ENCODE results near the gene SNX12.

SNX12 gene

DNA sequence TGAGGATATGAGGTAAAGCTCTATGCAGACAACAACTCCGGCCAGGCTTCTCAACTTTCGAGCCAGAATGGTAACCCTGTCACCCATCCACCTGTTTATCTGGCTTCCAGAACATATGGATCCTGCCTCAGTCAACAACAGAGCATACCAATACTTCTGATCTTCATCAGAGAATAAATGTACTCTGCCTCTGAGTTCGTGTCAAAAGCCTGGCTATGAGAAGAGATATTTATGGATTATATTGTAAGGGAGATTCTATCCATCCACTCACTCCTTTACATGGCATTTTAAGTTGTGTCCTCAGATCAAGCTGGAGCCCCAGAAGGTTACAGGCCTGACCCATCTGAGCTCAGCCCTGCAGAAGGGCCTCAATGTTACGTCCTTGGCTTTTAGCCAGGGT is 17.8 kb upstream of the SNX12 start:
- no peak for DNase-seq

- no peak for DNase-seq
Measured at GRCh38 chrX:71082822-71083221, 14.7 kb upstream of the SNX12 start.

DNA sequence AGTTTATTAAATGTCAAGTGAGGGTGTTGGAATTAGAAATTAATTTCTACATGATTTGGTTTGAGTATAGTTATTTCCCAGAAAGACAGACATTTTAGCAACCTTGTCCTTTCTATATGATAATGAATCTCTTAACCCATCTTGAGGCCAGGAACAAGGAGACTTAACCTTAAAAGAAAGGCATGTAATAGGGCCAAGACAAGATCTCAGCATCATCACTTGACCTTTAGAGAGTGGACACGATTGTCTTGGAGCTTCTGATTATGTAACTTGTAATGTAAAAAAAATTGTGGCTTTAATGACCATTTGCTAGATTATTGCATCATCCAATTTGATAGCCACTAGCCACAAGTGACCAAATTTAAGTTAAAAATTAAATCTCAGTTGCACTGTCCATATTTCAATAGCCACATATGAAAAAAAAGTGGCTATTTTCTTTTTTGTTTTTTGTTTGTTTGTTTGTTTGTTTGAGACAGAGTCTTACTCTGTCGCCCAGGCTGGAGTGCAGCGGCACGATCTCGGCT is 14.1 kb upstream of the SNX12 start:
- DNase-seq, result no peak

GRCh38 chrX:71081330-71082123 is 13.4 kb upstream of the SNX12 start:
- no peak for DNase-seq

- no peak for DNase-seq
Measured at GRCh38 chrX:71070531-71070930, 2.4 kb upstream of the SNX12 start.

DNA sequence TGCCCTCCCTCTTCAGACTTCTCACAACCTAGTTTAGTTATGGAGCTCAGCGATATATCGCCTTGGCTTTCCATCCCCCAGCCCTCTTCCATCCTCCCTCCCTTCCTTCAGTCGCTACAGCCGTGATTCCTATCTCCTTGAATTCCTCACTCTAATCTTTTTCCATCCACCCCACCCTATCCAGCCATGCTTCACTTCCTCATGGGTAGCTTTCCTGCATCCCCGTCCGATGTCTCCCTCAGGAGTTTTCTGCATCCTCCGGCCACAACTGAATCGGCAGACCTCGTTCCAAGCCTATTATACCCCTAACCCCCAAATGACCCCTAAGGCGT is 456 bp downstream of the SNX12 start:
- DNase-seq, result no peak

DNA sequence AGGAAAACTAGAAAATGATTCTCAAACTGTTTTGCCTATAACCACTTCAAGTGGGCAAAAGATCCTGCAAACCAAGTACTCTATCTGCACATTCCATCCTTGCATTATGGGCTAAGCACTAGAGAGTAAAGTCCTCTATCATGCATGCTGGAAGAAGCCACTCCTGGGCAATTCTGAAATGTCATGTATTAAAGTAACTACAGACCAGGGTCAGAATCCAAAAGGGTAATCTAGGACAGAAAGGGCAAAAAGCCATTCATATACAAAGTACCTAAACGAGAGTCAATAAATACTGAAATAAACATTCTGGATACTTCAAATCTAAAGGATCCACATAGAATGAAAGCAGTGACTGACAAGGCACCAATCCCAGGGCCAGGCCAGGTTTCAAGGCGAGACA is 1.0 kb downstream of the SNX12 start:
- no peak for DNase-seq

DNA sequence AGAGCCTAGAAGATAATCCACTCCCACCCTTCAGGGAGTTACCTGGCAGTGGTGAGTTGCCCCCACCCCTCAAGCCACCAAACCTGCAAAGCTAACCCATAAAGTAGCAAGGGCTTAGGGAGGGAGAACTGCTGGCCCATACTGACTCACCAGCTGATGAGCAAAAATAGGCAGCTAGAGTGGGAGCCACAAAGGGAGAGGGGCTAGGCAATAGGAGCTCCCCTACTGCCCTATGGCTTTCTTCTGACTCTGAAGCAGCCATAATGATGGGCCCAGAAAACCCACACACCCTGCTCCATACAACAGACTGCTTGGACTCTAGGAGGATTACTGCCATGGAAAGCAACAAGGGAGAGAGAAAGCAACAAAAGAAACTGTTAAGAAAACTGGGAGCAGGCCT is 8.0 kb downstream of the SNX12 start:
- DNase-seq, result no peak

DNA sequence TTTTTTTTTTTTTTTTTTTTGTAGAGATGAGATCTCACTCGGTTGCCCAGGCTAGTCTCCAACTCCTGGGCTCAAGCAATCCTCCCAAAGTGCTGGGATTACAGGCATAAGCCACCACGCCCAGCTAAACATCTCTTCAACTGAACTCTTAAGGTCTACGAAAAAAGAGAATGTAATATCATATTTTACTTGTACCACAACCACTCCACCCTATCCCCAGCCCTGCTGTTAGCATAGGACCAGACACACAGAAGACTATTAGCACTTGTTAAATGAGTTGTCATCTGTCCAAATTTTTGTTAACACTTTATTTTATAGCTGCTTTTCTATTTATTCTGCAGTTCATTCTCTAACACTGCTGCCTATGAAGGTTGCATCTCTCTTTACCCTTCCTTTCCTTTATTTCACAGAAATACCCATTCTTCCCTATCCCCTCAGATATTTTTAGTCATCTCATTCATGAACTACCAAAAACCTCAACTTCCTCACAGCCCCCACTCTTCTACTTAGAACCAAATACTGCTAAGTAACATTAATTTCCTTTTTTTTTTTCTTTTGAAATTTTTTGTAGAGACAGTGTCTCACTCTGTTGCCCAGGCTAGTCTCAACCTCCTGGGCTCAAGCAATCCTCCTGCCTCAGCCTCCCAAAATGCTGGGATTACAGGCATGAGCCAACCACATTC is 10.1 kb downstream of the SNX12 start:
- DNase-seq, result peak; percentile 58

GRCh38 chrX:71056867-71057266 is 11.3 kb downstream of the SNX12 start:
- peak; percentile 72 for DNase-seq

DNA sequence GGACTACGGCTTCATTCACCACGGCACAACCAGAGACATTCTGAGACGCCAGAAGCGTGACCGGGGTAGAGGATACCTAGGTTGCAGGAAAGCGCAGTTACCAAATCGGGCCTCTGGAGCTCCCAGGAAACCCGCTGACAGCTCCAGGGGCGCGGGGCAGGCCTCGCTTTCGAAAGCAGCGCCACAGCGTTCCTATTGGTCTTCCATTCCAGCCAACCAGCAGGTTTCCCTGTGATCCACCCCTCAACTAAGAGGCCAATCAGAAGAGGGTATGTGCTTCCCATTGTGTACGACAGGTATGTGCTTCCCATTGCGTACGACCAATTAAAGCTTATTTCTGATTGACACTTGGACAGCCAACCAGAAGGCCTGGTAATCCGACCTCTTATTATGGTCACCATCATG is 14.9 kb downstream of the SNX12 start:
- peak; percentile 31 for DNase-seq

- DNase-seq, result peak; percentile 6
Measured at GRCh38 chrX:71052721-71053120, 15.4 kb downstream of the SNX12 start.

DNA sequence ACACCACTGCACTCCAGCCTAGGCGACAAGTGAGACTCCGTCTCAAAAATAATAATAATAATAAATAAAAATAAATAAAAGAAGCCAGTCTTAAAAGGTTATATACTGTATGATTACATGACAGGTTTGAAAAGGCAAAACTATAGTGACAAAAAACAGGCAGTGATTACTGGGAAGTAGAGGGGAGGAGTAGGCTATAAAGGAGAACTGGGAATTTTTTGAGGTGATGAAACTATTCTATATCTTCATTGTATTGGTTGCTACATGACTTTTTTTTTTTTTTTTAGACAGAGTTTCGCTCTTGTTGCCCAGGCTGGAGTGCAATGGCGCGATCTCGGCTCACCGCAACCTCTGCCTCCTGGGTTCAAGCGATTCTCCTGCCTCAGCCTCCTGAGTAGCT is 20.2 kb downstream of the SNX12 start:
- peak; percentile 72 for DNase-seq

- DNase-seq, result no peak
Measured at GRCh38 chrX:71017396-71017939, 50.7 kb downstream of the SNX12 start.
